Kidney capillary endothelial cell (primary cell): ENCODE data around the gene RPTOR.
"Not testable (repeated sequence)": the region's sequence is repeated elsewhere in the genome, so short reads cannot be mapped to it uniquely, and the experiment has no call there.

Experiments
- DNase-seq: peaks from one replicate; pipeline ENCODE4 v3.0.0-alpha.2; 2018; ENCODE audit warnings: low spot score

RPTOR gene

GRCh38 chr17:80798595-80799537, 254.2 kb downstream of the RPTOR start:
- DNase-seq = no peak

GRCh38 chr17:80799538-80800480, 255.2 kb downstream of the RPTOR start:
- no peak for DNase-seq

- DNase-seq = no peak
These were observed 256.1 kb downstream of the RPTOR start for GRCh38 chr17:80800481-80801391.

- DNase-seq = no peak
These were observed 258.2 kb downstream of the RPTOR start for GRCh38 chr17:80802626-80803450.

GRCh38 chr17:80803451-80804428, 259.1 kb downstream of the RPTOR start:
- no peak for DNase-seq

GRCh38 chr17:80804466-80804865, 259.8 kb downstream of the RPTOR start:
- no peak for DNase-seq

GRCh38 chr17:80805032-80805751, 260.6 kb downstream of the RPTOR start:
- no peak for DNase-seq

GRCh38 chr17:80807014-80807413, 262.4 kb downstream of the RPTOR start:
- DNase-seq = no peak

GRCh38 chr17:80807882-80808281, 263.2 kb downstream of the RPTOR start:
- DNase-seq = no peak

GRCh38 chr17:80811181-80812105, 266.8 kb downstream of the RPTOR start:
- DNase-seq = no peak

- DNase-seq = no peak
These were observed 267.9 kb downstream of the RPTOR start for GRCh38 chr17:80812362-80813088.

- no peak for DNase-seq
These were observed 268.7 kb downstream of the RPTOR start for GRCh38 chr17:80813318-80813717.

GRCh38 chr17:80814491-80814890, 269.9 kb downstream of the RPTOR start:
- no peak for DNase-seq

- no peak for DNase-seq
These were observed 270.6 kb downstream of the RPTOR start for GRCh38 chr17:80815151-80815681.

GRCh38 chr17:80815718-80816117, 271.1 kb downstream of the RPTOR start:
- DNase-seq = not testable (repeated sequence)

GRCh38 chr17:80816241-80817103, 271.8 kb downstream of the RPTOR start:
- DNase-seq = no peak
